ENCODE results near the gene MYBPC2.

DNA sequence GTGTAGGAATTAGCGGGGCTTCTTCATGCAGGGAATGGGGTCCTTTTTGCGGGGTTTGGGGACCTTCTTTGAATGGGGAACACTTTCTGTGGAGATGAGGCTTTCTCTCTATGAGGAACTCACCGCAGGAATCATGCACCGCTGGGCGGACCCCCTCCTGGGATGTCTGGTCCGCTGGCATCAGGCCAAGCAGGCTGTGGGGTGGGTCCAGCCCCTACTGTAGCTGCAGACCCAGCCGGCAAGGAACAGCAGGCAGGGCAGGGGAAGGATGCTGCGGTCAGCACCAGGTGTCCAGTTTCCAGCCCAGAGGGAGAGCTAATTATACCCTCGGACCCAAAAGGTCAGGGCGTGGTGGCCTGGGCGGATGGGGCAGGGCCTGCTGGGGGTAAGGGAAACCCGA, 1.8 kb downstream of the MYBPC2 start:
- TF ChIP-seq CTCF (conservative IDR thresholded peaks at IDR 0.05; ENCODE audit: low read depth, low read length), result no peak
- no peak for TF ChIP-seq EZH2 (IDR thresholded peaks at IDR 0.05; ENCODE audit: borderline replicate concordance, low read depth, low read length, poor library complexity, severe bottlenecking)

Data from A673 (cell line).